ENCODE results near the gene CPNE2.
"Not testable (repeated sequence)": the region's sequence is repeated elsewhere in the genome, so short reads cannot be mapped to it uniquely, and the experiment has no call there.

- TF ChIP-seq, protein P1, sequence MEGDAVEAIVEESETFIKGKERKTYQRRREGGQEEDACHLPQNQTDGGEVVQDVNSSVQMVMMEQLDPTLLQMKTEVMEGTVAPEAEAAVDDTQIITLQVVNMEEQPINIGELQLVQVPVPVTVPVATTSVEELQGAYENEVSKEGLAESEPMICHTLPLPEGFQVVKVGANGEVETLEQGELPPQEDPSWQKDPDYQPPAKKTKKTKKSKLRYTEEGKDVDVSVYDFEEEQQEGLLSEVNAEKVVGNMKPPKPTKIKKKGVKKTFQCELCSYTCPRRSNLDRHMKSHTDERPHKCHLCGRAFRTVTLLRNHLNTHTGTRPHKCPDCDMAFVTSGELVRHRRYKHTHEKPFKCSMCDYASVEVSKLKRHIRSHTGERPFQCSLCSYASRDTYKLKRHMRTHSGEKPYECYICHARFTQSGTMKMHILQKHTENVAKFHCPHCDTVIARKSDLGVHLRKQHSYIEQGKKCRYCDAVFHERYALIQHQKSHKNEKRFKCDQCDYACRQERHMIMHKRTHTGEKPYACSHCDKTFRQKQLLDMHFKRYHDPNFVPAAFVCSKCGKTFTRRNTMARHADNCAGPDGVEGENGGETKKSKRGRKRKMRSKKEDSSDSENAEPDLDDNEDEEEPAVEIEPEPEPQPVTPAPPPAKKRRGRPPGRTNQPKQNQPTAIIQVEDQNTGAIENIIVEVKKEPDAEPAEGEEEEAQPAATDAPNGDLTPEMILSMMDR (IDR thresholded peaks at IDR 0.05) = not testable (repeated sequence)
- not testable (repeated sequence) for TF ChIP-seq POLR2A (IDR thresholded peaks at IDR 0.05); POLR2AphosphoS5 (IDR thresholded peaks at IDR 0.05; ENCODE audit: insufficient read depth in 1 of 2, low read depth in 1 of 2)
Observed at GRCh38 chr16:57109259-57110105, 17.1 kb downstream of the CPNE2 start.

Measured in vagina (tissue), 2 donors.